Nephron (organoid): ENCODE measurements around the gene SEMA4C.

Experiments used
- H3K27ac Mint-ChIP-seq, 3 experiments: 2 replicates each; pipeline ENCODE4 v1.8.0; 2020; ENCODE audit warnings: mixed read lengths in 3 of 3, mild to moderate bottlenecking in 2 of 3, moderate library complexity in 1 of 3
- H3K27me3 Mint-ChIP-seq: 2 replicates; pipeline ENCODE4 v1.8.0; 2021; ENCODE audit warnings: low read depth, mild to moderate bottlenecking, moderate library complexity, mixed read lengths
- H3K36me3 Mint-ChIP-seq: 2 replicates; pipeline ENCODE4 v1.8.0; 2020; ENCODE audit warnings: low read depth, mixed read lengths
- H3K4me1 Mint-ChIP-seq: 2 replicates; pipeline ENCODE4 v1.8.0; 2020; ENCODE audit warnings: mixed read lengths
- H3K4me3 Mint-ChIP-seq, 3 experiments: 2 replicates each; pipeline ENCODE4 v1.8.0; 2020; ENCODE audit warnings: mild to moderate bottlenecking in 3 of 3, mixed read lengths in 3 of 3, moderate library complexity in 2 of 3
- H3K9me3 Mint-ChIP-seq: 2 replicates; pipeline ENCODE4 v1.8.0; 2020; ENCODE audit warnings: mixed read lengths
- TF ChIP-seq, protein P1 (sequence below), 3 experiments: fragments of 200-600 bp; sonication (generic); IDR thresholded peaks; one replicate each; pipeline ENCODE4 v1.5.0; 2021; ENCODE audit warnings: antibody characterized with exemption in 3 of 3; ENCODE audit not compliant: unreplicated experiment in 3 of 3

The SEMA4C gene

DNA sequence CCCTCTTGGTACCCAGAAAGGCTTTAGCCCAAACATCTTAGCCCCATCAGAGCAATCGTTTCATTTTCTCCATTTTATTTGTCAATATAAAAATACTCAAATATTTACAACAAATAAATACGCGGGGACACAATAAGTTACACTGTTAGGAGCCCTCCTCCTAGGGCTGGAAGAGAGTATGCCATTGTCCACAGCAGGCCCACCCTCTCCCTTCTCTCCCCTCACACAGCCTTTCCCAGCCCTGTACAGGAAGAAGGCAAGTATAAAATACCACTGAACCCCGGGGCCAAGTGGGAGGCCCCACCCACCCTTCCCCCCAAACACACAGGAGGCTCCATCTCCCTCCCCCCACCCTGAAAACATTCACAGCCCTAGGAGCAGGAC lies 10.2 kb downstream of the SEMA4C start:
- Mint-ChIP-seq H3K27me3 (peaks cover 6% of the 10 kb centered on the region), H3K4me1 (peaks cover 35% of the 10 kb centered on the region), H3K9me3 (no peaks in the 10 kb centered on the region), H3K27ac (peak overlapping the region in 2 of 3 experiments; percentile 64 to 69), H3K4me3 (peak overlapping the region; percentile 87 to 92 (median 91)), H3K36me3 (peaks cover 22% of the 10 kb centered on the region)
- TF ChIP-seq, protein P1, sequence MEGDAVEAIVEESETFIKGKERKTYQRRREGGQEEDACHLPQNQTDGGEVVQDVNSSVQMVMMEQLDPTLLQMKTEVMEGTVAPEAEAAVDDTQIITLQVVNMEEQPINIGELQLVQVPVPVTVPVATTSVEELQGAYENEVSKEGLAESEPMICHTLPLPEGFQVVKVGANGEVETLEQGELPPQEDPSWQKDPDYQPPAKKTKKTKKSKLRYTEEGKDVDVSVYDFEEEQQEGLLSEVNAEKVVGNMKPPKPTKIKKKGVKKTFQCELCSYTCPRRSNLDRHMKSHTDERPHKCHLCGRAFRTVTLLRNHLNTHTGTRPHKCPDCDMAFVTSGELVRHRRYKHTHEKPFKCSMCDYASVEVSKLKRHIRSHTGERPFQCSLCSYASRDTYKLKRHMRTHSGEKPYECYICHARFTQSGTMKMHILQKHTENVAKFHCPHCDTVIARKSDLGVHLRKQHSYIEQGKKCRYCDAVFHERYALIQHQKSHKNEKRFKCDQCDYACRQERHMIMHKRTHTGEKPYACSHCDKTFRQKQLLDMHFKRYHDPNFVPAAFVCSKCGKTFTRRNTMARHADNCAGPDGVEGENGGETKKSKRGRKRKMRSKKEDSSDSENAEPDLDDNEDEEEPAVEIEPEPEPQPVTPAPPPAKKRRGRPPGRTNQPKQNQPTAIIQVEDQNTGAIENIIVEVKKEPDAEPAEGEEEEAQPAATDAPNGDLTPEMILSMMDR (IDR thresholded peaks at IDR 0.05; ENCODE audit: unreplicated experiment in 3 of 3): no peak

- Mint-ChIP-seq H3K9me3 (no peaks in the 10 kb centered on the region), H3K36me3 (peaks cover 22% of the 10 kb centered on the region)
- TF ChIP-seq, protein P1 (IDR thresholded peaks at IDR 0.05; ENCODE audit: unreplicated experiment in 3 of 3): no peak
Observed at GRCh38 chr2:96859099-96859649, 10.7 kb downstream of the SEMA4C start.

DNA sequence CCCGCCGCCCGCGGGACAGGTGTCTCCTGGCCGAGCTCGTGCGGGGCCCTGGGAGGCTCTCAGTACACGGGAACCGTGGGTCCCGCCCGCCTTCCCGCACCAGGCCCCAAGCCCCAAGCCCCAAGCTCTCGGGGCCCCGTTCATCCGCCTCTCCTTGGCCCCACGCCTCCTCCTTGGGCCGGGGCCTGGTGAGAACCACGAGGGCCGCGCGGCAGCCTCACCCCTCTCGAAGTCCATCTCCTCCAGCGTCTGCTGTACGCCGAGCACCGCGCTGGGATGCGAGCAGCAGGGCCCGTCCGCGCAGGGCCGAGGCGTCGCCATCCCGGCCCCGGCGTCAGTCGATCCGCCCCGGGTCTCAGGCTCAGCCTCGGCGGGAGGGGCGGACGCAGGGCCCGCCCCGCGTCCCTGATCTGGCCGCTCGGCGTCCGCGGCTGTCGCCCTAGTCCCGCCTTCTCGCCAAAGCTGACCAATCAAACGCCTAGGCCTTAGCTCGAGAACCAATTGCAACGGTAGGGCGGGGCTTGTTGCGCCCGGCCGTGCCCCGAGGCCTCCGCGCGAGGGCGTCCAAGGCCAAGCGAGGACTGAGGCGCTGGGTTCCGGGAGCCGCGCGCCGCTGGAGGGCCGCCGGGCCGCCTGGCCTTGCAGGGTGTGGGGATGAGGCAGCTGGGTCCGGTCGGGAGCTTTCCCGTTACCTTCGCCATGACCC lies 12.1 kb downstream of the SEMA4C start, which contains the start of gene ANKRD39:
ANKRD39 (minus strand) TSS at position 350 of the 706 bp plus-strand sequence; CDS start at position 321, 29 bp downstream.
- Mint-ChIP-seq H3K36me3 (peaks cover 22% of the 10 kb centered on the region), H3K9me3 (no peaks in the 10 kb centered on the region), H3K27me3 (peaks cover 6% of the 10 kb centered on the region), H3K4me1 (peaks cover 30% of the 10 kb centered on the region), H3K27ac (peak within 1 kb of the TSS; percentile 64 to 69 (median 68)), H3K4me3 (peak within 1 kb of the TSS; percentile 90 to 92 (median 91))
- TF ChIP-seq, protein P1 (IDR thresholded peaks at IDR 0.05; ENCODE audit: unreplicated experiment in 3 of 3): peak; percentile 80 to 85 (median 81)

More at GRCh38 chr2:96859099-96859649, 10.7 kb downstream of the SEMA4C start:
- H3K4me1 Mint-ChIP-seq: peaks cover 35% of the 10 kb centered on the region
- peak overlapping the region; percentile 87 to 92 (median 91) for H3K4me3 Mint-ChIP-seq
- H3K27ac Mint-ChIP-seq: peak overlapping the region; percentile 64 to 69 (median 68)
- peaks cover 6% of the 10 kb centered on the region for H3K27me3 Mint-ChIP-seq

DNA sequence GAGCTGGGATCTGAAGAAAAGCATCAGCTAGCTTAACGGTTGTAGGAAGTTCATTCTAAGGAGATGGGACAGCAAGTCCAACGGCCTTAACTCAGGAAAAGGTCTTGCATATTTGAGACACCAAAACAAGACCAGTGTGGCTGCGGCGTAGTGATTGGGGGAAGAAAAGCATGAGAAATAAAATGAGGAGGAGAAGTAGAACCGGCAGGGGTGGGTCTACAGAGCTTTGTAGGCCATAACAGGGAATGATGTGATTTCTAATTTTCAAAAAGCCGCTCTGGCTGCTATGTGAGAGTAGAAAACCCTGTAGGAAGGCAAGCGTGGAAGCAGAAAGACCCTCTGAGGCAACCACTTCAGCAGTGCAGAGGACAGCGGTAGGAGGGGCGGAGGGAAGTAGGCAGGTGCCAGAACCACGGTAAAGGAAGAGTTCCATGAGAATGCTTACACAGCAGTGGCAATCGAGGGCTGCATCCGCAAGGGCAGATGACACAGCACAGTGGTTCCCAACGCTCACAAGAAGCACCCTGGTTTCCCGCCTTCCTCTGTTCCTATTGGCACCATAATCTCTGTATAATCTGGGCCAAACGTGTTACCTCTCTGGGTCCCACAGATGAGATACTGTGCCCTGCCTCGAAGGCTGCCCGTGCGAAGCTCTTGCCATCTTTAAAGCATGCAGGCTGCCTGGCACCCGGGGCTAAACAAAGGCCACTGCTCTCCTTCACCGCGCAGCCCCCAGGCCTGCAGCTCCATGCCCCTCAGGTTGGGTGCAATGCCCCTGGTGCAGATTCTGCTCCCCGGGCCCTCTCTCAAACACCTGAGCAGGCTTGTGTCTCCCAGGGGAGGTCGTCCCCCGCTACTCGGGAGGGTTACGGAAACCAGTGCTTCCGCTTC lies 12.9 kb downstream of the SEMA4C start:
- Mint-ChIP-seq H3K9me3 (no peaks in the 10 kb centered on the region), H3K27ac (peak overlapping the region; percentile 28 to 68 (median 66)), H3K4me3 (peak overlapping the region; percentile 90 to 92 (median 91)), H3K4me1 (peaks cover 30% of the 10 kb centered on the region), H3K36me3 (peaks cover 24% of the 10 kb centered on the region), H3K27me3 (peaks cover 6% of the 10 kb centered on the region)
- TF ChIP-seq, protein P1 (IDR thresholded peaks at IDR 0.05; ENCODE audit: unreplicated experiment in 3 of 3): no peak

DNA sequence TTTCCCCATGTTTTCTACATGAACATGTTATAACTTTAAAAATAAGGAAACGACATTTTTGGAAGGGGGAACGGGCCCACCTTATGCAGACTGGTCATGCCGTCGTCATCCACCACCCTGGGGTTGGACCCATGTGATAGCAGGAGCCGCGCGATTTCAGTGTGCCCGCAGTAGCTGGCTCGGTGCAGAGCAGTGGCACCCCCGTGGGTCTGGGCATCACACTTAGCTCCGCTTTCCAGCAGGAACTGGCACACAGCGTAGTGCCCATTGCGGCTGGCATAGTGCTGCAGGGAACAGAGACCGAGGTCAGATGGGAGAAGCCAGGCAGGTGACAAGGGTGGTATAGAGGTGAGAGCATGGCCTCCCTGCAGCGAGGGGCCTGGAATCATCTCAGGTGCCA lies 16.6 kb downstream of the SEMA4C start:
- H3K4me1 Mint-ChIP-seq: peaks cover 13% of the 10 kb centered on the region
- no peak overlapping the region for H3K4me3 Mint-ChIP-seq
- no peaks in the 10 kb centered on the region for H3K9me3 Mint-ChIP-seq
- TF ChIP-seq, protein P1 (IDR thresholded peaks at IDR 0.05; ENCODE audit: unreplicated experiment in 3 of 3): no peak
- H3K27ac Mint-ChIP-seq: no peak overlapping the region
- H3K27me3 Mint-ChIP-seq: no peaks in the 10 kb centered on the region
- H3K36me3 Mint-ChIP-seq: peaks cover 22% of the 10 kb centered on the region
